Cerebellar cortex (tissue), 1 donor: ENCODE measurements around the gene GRIN1.
"Not testable (repeated sequence)": the region's sequence is repeated elsewhere in the genome, so short reads cannot be mapped to it uniquely, and the experiment has no call there.

Experiments used
- DNase-seq: peaks from one replicate; pipeline ENCODE4 v3.0.0-alpha.2; 2015; ENCODE audit warnings: low spot score

Gene GRIN1

DNA sequence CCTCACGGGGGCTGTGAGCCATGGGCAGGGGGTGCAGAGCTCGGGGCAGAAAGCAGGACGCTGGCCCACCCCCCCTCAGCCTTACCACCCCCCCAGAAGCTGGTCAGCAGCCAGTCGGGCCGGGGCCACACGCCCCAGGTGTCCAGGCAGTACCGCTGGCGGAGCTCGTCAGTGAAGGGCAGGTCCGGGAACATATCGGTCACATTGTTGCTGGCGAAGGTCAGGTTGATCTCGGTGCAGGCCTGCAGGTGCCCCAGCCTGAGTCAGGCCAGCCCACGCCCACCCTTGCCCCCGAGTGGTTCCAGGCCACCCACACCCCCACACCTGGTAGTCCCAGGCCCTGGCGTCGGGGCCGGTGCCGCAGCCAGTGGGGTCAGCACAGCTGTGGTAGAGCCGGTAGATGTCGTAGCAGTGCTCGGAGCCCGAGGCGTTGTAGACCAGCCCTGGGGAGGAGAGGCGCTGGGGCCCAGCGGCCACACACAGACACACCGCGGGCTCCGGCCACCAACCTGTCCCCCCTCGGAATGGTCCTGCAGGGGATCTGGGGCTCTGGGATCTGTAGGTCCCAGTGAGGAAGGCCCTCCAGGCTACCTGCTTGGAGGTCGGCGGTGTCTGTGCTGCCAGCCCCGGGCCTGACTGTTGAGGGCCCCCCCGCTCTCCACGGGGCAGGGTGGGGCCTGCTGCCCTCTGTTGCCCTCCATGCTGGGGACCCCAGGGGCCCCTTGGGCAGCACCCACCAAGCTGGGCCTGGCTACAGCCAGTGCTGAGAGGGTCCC, 27.0 kb upstream of the GRIN1 start:
- DNase-seq: no peak

- DNase-seq: no peak
Measured at GRCh38 chr9:137112564-137113384, 26.2 kb upstream of the GRIN1 start.

DNA sequence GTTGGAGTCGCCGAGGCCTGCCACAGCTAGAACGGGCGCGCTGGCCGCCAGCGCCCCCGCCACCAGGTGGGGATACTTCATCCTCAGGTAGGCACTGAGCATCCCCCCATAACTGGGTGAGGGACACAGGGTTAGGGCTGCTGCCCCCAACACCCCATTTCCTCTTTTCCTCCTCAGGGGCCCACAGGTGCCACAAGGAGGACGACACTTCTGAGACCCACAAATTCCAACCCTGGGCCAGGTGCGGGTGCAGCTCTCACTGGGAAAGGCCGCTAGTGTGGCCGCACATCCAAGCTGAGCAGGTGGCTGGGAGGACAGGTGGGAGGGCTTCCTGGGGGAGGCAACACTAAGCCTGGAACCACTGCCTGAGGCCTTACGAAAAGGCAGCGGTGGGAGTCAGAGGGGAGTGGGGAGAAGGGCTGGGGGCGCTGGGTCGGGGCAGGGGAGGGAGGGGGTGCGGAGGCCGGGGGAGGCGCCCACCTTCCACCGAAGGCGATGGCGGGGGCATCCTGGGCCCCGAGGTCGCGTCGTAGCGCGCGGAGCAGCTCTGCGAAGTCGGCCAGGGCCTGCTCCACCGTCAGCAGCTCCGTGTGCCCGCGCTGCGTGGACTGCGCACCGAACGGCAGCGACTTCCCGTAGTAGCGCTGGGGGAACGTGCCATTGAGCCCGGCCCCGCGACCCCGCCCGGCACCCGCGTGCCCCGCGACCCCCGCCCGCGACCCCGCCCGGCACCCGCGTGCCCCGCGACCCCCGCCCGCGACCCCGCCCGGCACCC, 25.4 kb upstream of the GRIN1 start:
- no peak for DNase-seq

DNA sequence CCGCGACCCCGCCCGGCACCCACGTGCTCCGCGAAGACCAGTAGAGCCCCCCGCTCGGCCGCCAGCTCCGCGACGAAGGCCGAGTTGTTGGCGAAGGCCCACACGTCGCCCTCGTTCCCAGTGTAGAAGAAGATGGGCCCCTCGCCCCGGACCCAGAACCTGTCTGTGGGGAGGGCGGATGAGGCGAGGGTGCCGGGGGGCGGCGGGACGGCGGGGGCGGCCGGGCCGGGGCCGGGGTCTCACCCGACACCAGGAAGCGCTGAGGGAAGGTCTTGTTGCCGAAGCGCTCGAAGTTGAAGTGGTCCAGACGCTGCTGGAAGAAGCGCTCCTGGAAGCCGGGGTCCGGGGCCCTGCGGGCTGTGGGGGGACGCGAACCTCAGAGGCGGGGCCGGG, 24.7 kb upstream of the GRIN1 start:
- no peak for DNase-seq

- peak; percentile 40 for DNase-seq
Measured at GRCh38 chr9:137114613-137115393, 24.2 kb upstream of the GRIN1 start, which contains the start of gene DPP7. DPP7 (minus strand) TSS chr9:137114733; CDS start chr9:137114713, 20 bp downstream.

DNA sequence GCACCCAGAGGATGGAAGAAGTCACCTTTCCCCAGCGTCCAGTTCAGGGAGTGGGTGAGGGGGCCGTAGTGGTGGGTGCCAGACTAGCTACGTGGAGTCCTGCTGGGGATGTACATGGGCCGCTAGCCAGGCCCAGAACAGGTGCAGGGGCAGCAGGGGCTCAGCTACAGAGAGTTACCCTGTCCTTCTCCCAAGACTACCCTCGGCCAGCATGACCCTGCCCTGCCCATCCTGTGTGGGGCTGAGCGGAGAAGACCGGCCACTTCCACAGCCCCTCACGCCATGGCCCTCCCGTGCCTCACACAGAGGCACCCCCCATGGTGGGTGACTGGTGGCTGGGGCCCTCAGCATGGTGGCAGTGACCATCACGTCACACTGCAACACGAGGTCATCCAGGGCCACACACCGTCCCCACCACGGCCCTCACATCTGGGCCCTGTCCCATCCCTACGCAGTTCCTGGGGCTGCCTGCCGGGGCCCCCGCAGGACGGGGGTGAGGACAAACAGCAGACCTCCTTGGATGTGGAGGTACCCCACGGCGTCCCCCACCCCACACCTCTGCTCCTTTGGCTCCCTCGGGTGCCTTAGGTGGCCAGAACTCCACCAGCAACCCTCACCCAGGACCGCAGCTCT, 23.4 kb upstream of the GRIN1 start:
- no peak for DNase-seq

- no peak for DNase-seq
Measured at GRCh38 chr9:137116027-137116507, 22.9 kb upstream of the GRIN1 start.

DNA sequence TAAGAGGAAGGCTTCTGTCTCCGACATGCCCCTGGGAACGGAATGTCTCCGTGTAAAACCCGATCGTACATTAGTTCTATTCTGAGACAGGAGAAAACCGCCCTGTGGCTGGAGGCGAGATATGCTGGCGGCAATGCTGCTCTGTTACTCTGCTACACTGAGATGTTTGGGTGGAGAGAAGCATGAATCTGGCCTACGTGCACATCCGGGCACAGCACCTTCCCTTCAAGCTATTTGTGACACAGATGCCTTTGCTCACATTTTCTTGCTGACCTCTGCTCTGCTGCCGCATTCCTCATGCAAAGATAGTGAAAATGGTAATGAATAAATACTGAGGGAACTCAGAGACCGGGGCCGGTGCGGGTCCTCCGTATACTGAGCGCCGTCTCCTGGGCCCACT, 22.2 kb upstream of the GRIN1 start:
- DNase-seq: no peak

- no peak for DNase-seq
Measured at GRCh38 chr9:137117269-137117731, 21.7 kb upstream of the GRIN1 start.

- not testable (repeated sequence) for DNase-seq
Measured at GRCh38 chr9:137118092-137118603, 20.8 kb upstream of the GRIN1 start.

DNA sequence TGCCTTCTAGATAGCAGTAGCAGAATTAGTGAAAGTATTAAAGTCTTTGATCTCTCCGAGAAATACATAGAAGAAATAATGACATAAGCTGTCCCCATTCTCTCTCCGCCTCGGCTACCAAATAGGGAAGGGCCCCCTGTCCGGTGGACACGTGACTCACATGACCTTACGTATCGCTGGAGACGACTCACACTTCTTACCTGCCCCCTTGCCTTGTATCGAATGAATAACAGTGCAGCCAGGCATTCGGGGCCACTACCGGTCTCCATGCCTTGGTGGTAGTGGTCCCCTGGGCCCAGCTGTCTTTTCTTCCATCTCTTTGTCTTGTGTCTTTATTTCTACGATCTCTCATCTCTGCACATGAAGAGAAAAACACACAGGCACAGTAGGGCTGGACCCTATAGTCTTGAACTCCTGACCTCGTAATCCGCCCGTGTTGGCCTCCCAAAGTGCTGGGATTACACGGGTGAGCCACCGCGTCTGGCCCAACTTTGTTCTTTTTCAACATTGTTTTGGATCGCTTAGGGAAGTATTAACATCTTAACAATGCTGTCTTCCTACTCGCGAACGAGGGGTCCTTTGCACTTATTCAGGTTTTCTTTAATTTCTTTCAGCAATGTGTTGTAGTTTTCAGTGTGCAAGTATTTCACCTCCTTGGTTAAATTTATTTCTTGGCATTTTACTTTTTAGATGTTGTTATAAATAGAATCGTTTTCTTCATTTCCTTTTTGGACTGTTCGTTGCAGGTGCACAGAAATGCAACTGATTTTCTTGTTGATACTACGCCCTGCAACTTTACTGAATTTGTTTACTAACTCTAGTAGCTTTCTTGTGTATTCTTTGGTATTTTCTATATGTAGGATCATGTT, 16.8 kb upstream of the GRIN1 start:
- not testable (repeated sequence) for DNase-seq

DNA sequence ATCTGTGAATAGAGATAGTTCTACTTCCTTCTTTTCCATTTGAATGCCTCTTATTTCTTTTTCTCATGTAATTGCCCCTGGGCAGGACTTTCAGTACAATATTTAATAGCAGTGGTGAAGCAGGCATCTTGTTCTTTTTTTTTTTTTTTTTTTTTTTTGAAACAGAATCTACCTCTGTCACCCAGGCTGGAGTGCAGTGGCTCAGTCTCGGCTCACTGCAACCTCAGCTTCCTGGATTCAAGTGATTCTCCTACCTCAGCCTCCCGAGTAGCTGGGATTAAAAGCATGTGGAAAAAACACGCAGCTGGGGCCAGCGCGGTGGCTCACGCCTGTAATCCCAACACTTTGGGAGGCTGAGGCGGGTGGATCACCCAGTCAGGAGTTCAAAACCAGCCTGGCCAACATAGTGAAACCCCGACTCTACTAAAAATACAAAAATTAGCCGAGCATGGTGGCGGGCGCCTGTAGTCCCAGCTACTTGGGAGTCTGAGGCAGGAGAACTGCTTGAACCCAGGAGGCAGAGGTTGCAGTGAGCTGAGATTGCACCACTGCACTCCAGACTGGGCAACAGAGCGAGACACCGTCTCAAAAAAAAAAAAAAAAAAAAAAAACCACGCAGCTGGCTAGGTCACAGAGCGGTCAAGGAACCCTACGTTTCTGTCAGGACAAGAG, 16.0 kb upstream of the GRIN1 start:
- not testable (repeated sequence) for DNase-seq

GRCh38 chr9:137123468-137123837, 15.5 kb upstream of the GRIN1 start:
- no peak for DNase-seq

DNA sequence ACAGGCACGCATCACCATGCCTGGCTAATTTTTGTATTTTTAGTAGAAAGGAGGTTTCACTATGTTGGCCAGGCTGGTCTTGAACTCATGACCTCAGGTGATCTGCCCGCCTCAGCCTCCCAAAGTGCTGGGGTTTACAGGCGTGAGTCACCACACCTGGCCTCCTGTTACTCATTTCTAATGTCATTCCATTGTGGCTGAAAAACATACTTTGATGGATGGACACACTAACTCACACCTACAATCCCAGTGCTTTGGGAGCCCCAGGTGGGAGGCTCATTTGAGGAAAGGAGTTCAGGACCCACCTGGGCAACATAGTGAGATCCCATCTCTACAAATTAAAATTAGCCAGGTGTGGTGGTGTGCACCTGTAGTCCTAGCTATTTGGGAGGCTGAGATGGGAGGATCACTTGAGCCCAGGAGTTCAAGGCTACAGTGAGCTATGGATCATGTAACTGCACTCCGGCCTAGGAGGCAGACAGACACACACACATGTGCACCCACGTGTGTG, 14.9 kb upstream of the GRIN1 start:
- not testable (repeated sequence) for DNase-seq

- DNase-seq: no peak
Measured at GRCh38 chr9:137126786-137127185, 12.2 kb upstream of the GRIN1 start.

GRCh38 chr9:137127301-137128157, 11.4 kb upstream of the GRIN1 start:
- no peak for DNase-seq

DNA sequence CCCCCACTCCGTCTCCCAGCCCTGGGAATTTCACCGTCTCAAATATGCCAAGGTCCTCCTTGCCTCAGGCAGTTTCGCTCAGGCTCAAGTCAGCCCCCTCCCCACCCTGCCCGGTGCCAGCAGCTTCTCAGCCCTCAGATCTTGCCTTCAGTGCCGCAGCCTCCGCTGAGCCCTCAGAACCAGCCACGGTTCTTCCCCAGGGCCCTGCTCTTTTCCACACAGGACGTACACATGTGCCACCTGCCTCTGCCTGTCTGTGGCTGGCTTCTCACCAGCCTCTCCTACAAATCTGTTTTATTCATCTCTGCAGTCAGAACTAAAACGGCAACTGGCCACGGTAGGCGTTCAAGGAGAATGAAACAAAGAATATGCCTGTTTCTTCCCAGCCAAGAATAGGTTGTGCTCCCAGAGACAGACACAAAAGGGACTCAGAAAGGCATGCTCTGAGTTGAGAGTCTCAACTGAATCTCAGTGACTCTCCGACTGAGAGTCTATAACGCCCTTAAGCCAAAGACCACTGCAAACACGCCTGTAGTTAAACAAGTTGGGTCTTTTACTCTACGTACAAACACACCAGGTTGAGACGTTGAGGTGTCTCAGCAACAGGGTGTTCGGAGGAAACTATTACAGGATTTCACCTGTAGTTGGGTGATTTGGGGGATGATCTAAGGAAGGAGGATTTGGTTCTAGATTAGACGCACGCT, 10.6 kb upstream of the GRIN1 start:
- DNase-seq: no peak
